ENCODE data around the gene CSF2. TPM values are rescaled to one million over a fixed set of nuclear protein-coding genes. Genes with fewer than 3 reads are reported as not detected.

Gene CSF2
- total and polyA plus RNA-seq, 12 donors, result not detected

DNA sequence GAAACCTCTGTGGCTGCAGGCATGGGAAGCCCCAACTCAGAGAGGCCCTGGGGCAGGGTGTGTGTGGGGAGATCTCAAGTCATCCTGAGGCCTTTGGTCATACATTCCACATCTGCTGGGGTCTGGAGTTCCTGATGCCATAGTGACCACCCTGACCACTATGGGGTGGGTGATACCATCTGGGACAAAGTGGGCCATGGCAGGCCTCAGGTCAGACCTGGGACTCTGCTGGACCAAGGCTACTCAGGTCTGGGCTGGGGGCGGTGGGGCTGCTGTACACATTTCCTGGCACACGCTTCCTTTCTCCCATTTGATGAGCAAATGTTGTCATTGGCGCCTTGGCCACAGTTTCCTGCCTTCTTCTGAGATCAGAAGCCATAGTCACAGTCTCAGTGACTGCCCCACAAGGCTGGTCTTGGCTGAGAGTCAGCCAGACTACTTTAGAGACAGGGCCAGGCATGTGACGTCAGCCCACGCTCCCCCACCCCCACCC is 47.0 kb upstream of the CSF2 start:
- intact Hi-C loops (cut with DNase I), result no loop called here
- no peak for DNase-seq
- WGBS, 2 donors, result 67 to 70% methylated on average over 5 of the region's 5 CpGs

DNA sequence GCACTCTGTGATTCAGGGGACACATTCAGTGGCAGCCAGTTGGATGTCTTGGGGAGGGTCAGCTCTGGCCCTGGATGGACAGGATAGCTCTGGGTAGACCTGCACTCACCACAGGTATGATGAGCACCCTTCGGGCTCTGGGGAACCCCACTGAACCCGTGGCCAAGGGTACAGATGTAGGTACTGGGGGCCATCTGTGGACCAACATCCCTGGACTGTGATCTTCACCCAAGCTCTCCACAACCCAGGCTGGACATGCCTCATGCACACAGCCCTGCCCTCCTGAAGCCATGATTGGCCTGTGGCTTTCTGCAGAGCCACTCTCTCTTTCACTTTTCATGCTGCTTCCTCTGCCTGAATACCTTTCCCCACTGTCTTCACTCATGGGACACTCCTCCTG is 46.6 kb upstream of the CSF2 start:
- 71 to 84% methylated on average over 2 of the region's 2 CpGs for WGBS, 2 donors
- H3K27ac ChIP-seq, result no peak overlapping the region
- no peak overlapping the region for H3K4me3 ChIP-seq
- intact Hi-C loops (cut with DNase I), result no loop called here
- H3K9me3 ChIP-seq, result no peaks in the 10 kb centered on the region
- no peaks in the 10 kb centered on the region for H3K36me3 ChIP-seq
- DNase-seq, result no peak
- H3K27me3 ChIP-seq, result peaks cover 0 to 15% (median 5%) of the 10 kb centered on the region in 7 donors
- no peaks in the 10 kb centered on the region for H3K4me1 ChIP-seq
- TF ChIP-seq, protein P1, sequence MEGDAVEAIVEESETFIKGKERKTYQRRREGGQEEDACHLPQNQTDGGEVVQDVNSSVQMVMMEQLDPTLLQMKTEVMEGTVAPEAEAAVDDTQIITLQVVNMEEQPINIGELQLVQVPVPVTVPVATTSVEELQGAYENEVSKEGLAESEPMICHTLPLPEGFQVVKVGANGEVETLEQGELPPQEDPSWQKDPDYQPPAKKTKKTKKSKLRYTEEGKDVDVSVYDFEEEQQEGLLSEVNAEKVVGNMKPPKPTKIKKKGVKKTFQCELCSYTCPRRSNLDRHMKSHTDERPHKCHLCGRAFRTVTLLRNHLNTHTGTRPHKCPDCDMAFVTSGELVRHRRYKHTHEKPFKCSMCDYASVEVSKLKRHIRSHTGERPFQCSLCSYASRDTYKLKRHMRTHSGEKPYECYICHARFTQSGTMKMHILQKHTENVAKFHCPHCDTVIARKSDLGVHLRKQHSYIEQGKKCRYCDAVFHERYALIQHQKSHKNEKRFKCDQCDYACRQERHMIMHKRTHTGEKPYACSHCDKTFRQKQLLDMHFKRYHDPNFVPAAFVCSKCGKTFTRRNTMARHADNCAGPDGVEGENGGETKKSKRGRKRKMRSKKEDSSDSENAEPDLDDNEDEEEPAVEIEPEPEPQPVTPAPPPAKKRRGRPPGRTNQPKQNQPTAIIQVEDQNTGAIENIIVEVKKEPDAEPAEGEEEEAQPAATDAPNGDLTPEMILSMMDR (IDR thresholded peaks at IDR 0.05), result no peak
- no peak for ATAC-seq

More for the DNA sequence above, 47.0 kb upstream of the CSF2 start:
- Histone ChIP-seq H3K4me3 (no peak overlapping the region), H3K27me3 (peaks cover 0 to 19% (median 5%) of the 10 kb centered on the region in 7 donors), H3K27ac (no peak overlapping the region), H3K9me3 (no peaks in the 10 kb centered on the region), H3K36me3 (no peaks in the 10 kb centered on the region), H3K4me1 (no peaks in the 10 kb centered on the region)
- TF ChIP-seq, protein P1 (IDR thresholded peaks at IDR 0.05), result no peak
- no peak for ATAC-seq

DNA sequence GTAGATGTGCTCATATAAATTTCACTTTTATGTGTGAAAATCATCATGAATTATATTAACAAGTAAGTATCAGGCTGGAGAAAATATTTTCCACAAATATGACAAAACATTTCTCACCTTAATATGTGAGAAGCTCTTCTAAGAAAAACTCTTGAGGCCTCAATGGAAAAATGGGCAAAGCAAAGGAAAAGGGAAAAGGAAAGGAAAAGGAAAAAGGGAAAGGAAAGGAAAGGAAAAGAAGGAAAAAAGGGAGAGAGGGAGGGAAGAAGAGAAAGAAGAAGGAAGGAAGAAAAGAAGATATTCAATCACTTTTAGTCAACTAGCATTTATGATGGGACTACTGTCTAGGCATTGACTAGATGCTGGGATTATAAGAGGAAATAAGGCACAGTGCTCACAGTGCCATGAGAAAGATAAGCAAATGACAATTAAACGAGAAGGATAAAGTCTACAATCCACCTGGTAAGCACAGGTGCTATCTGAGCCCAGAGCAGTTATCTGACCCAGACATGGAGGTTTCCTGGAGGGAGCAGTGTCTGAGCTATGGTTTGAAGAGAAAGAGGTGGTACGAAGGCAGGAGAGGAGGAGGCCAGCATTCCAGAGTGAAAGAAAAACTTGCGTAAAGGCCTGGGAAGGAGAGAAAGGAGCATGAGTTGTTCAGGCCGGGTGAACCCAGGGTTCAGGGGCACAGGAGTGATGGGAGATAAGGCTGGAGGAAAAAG is 43.8 kb upstream of the CSF2 start:
- 76 to 81% methylated on average over 4 of the region's 4 CpGs for WGBS, 2 donors
- Histone ChIP-seq H3K27ac (no peak overlapping the region), H3K4me1 (no peaks in the 10 kb centered on the region), H3K36me3 (no peaks in the 10 kb centered on the region), H3K27me3 (peaks cover 0 to 12% (median 0%) of the 10 kb centered on the region in 7 donors), H3K9me3 (peaks cover 0 to 11% (median 0%) of the 10 kb centered on the region in 11 donors), H3K4me3 (no peak overlapping the region)
- TF ChIP-seq, protein P1 (IDR thresholded peaks at IDR 0.05), result no peak
- no peak for DNase-seq
- intact Hi-C loops (cut with DNase I), result no loop called here
- ATAC-seq, result no peak

DNA sequence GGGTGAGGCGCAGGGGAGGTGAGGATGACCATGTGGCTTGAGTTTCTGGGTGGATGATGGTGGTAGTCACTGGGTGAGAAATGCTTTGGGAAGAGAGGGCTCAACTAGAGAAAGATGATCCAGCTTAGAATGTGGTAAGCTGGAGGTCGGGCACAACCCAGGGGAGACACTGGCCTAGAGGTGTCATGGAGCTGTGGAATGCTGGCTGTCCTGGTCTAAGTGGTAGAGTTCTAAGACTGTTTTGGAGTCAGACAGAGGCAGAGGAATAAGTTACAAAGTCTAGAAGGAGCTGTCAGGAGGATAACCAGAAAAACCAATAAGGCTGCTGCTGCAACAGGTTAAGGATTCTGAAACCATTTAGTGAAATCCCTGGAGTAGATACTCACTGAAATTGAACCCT is 43.0 kb upstream of the CSF2 start:
- Histone ChIP-seq H3K27ac (no peak overlapping the region), H3K4me3 (no peak overlapping the region), H3K36me3 (no peaks in the 10 kb centered on the region), H3K4me1 (no peaks in the 10 kb centered on the region), H3K27me3 (peaks cover 0 to 12% (median 0%) of the 10 kb centered on the region in 7 donors), H3K9me3 (peaks cover 0 to 17% (median 0%) of the 10 kb centered on the region in 11 donors)
- 86 to 90% methylated on average over 2 of the region's 2 CpGs for WGBS, 2 donors
- TF ChIP-seq, protein P1 (IDR thresholded peaks at IDR 0.05), result no peak
- ATAC-seq, result no peak
- intact Hi-C loops (cut with DNase I), result no loop called here
- no peak for DNase-seq

Data from heart right ventricle (tissue), 16 donors.